ENCODE results near the gene CCR3.
"Not testable (repeated sequence)": the region's sequence is repeated elsewhere in the genome, so short reads cannot be mapped to it uniquely, and the experiment has no call there.

The CCR3 gene

GRCh38 chr3:46206282-46207015 lies 35.8 kb upstream of the CCR3 start:
- Mint-ChIP-seq H3K27ac (no peak overlapping the region), H3K4me3 (no peak overlapping the region), H3K4me1 (no peaks in the 10 kb centered on the region), H3K36me3 (ENCODE audit: low read depth) (no peaks in the 10 kb centered on the region), H3K9me3 (no peaks in the 10 kb centered on the region), H3K27me3 (ENCODE audit: low read depth) (peaks cover 10% of the 10 kb centered on the region)
- TF ChIP-seq CTCF (IDR thresholded peaks at IDR 0.05; ENCODE audit: unreplicated experiment in 3 of 3): no peak

- not testable (repeated sequence) for H3K9me3 Mint-ChIP-seq; H3K36me3 Mint-ChIP-seq (ENCODE audit: low read depth); H3K4me3 Mint-ChIP-seq; H3K27ac Mint-ChIP-seq; H3K4me1 Mint-ChIP-seq
- peaks cover 10% of the 10 kb centered on the region for H3K27me3 Mint-ChIP-seq (ENCODE audit: low read depth)
Observed at GRCh38 chr3:46207514-46207913, 34.7 kb upstream of the CCR3 start.

- Mint-ChIP-seq H3K27me3 (ENCODE audit: low read depth) (peaks cover 7% of the 10 kb centered on the region), H3K4me3 (no peak within 1 kb of the TSS), H3K9me3 (no peaks in the 10 kb centered on the region), H3K36me3 (ENCODE audit: low read depth) (no peaks in the 10 kb centered on the region), H3K27ac (no peak within 1 kb of the TSS), H3K4me1 (no peaks in the 10 kb centered on the region)
- peak in 2 of 3 experiments; percentile 18 to 45 for TF ChIP-seq CTCF (IDR thresholded peaks at IDR 0.05; ENCODE audit: unreplicated experiment in 3 of 3)
Observed at GRCh38 chr3:46208167-46208704, 34.0 kb upstream of the CCR3 start, which contains the start of gene CCR1. Gene CCR1, minus strand, starts transcription at chr3:46208313. Its CDS starts 4,000 bp downstream, at chr3:46204313.

- no peak overlapping the region for H3K4me3 Mint-ChIP-seq
- no peak for TF ChIP-seq CTCF (IDR thresholded peaks at IDR 0.05; ENCODE audit: unreplicated experiment in 3 of 3)
- H3K4me1 Mint-ChIP-seq: no peaks in the 10 kb centered on the region
- H3K27me3 Mint-ChIP-seq (ENCODE audit: low read depth): peaks cover 7% of the 10 kb centered on the region
- no peaks in the 10 kb centered on the region for H3K36me3 Mint-ChIP-seq (ENCODE audit: low read depth)
- no peaks in the 10 kb centered on the region for H3K9me3 Mint-ChIP-seq
- H3K27ac Mint-ChIP-seq: no peak overlapping the region
Observed at GRCh38 chr3:46209053-46209452, 33.2 kb upstream of the CCR3 start.

GRCh38 chr3:46209746-46210470 lies 32.4 kb upstream of the CCR3 start:
- Mint-ChIP-seq H3K9me3 (no peaks in the 10 kb centered on the region), H3K27me3 (ENCODE audit: low read depth) (peaks cover 10% of the 10 kb centered on the region), H3K36me3 (ENCODE audit: low read depth) (no peaks in the 10 kb centered on the region), H3K27ac (no peak overlapping the region), H3K4me3 (no peak overlapping the region), H3K4me1 (no peaks in the 10 kb centered on the region)
- TF ChIP-seq CTCF (IDR thresholded peaks at IDR 0.05; ENCODE audit: unreplicated experiment in 3 of 3): no peak

- H3K9me3 Mint-ChIP-seq: peaks cover 2% of the 10 kb centered on the region
Observed at GRCh38 chr3:46212101-46212500, 30.2 kb upstream of the CCR3 start.

More at GRCh38 chr3:46212101-46212500, 30.2 kb upstream of the CCR3 start:
- Mint-ChIP-seq H3K4me1 (no peaks in the 10 kb centered on the region), H3K4me3 (no peak overlapping the region), H3K27me3 (ENCODE audit: low read depth) (peaks cover 10% of the 10 kb centered on the region), H3K36me3 (ENCODE audit: low read depth) (no peaks in the 10 kb centered on the region), H3K27ac (no peak overlapping the region)
- no peak for TF ChIP-seq CTCF (IDR thresholded peaks at IDR 0.05; ENCODE audit: unreplicated experiment in 3 of 3)

Data from nephron (organoid).